SK-N-MC (cell line): ENCODE results near the gene H2AZ2.
A peak's percentile ranks its signal among the peaks of the same experiment; 100 is the strongest.
"Not testable (repeated sequence)": the region's sequence is repeated elsewhere in the genome, so short reads cannot be mapped to it uniquely, and the experiment has no call there.

Source experiments
- DNase-seq: peaks from one replicate; pipeline ENCODE4 v3.0.0-alpha.2; 2011; ENCODE audit warnings: low read depth, low spot score
- H3K27ac ChIP-seq: fragments of 200-600 bp; sonication (generic); 2 replicates; pipeline ENCODE4 v1.5.1; 2016; ENCODE audit warnings: mixed run types
- H3K36me3 ChIP-seq: fragments of 200-600 bp; sonication (generic); 2 replicates; pipeline ENCODE4 v1.6.1; 2017; ENCODE audit warnings: antibody characterized with exemption, low read length, mixed read lengths; ENCODE audit not compliant: insufficient read depth
- H3K4me3 ChIP-seq: fragments of 200-600 bp; sonication (generic); 2 replicates; pipeline ENCODE4 v1.5.1; 2016
- H3K9ac ChIP-seq: fragments of 200-600 bp; sonication (generic); 2 replicates; pipeline ENCODE4 v1.8.0; 2017; ENCODE audit warnings: mixed run types, mixed read lengths; ENCODE audit not compliant: insufficient read length
- H3K9me3 ChIP-seq: fragments of 200-600 bp; sonication (generic); 2 replicates; pipeline ENCODE4 v1.6.1; 2017; ENCODE audit warnings: low read depth, mild to moderate bottlenecking, antibody characterized with exemption, low read length, moderate library complexity, mixed read lengths
- EZH2 ChIP-seq: fragments of 200-600 bp; sonication (generic); IDR thresholded peaks from one replicate; pipeline ENCODE4 v1.6.1; 2017; ENCODE audit warnings: antibody characterized with exemption
- FOXP2 ChIP-seq: optimal IDR thresholded peaks from 2 replicates; pipeline ENCODE3; 2011; ENCODE audit warnings: mild to moderate bottlenecking, moderate library complexity; ENCODE audit not compliant: insufficient read depth; ENCODE audit errors: extremely low read length, control extremely low read depth
- POLR2AphosphoS5 ChIP-seq: IDR thresholded peaks from 2 replicates; pipeline ENCODE4 v1.6.1; 2012; ENCODE audit warnings: mild to moderate bottlenecking, low read depth, low read length, borderline replicate concordance

Gene H2AZ2

GRCh38 chr7:44796504-44797328, 51.2 kb downstream of the H2AZ2 start, which contains the start of gene PPIA:
Gene PPIA, plus strand, starts transcription at chr7:44796681. Its CDS starts 44 bp downstream, at chr7:44796725.
- Histone ChIP-seq H3K27ac (peak within 1 kb of the TSS; percentile 85), H3K4me3 (peak within 1 kb of the TSS; percentile 81), H3K9ac (peak within 1 kb of the TSS; percentile 94), H3K36me3 (peaks cover 45% of the 10 kb centered on the region), H3K9me3 (no peaks in the 10 kb centered on the region)
- peak; percentile 76 for DNase-seq
- peak; percentile 94 for TF ChIP-seq POLR2AphosphoS5
- TF ChIP-seq FOXP2: no peak

GRCh38 chr7:44796034-44796503, 51.8 kb downstream of the H2AZ2 start:
- Histone ChIP-seq H3K27ac (peak overlapping the region; percentile 76), H3K36me3 (peaks cover 39% of the 10 kb centered on the region), H3K4me3 (peak overlapping the region; percentile 81), H3K9me3 (no peaks in the 10 kb centered on the region), H3K9ac (peak overlapping the region; percentile 84)
- DNase-seq: no peak
- TF ChIP-seq POLR2AphosphoS5 (no peak), EZH2 (no peak), FOXP2 (no peak)

- Histone ChIP-seq H3K9ac (no peak overlapping the region), H3K36me3 (peaks cover 22% of the 10 kb centered on the region), H3K4me3 (no peak overlapping the region), H3K9me3 (no peaks in the 10 kb centered on the region), H3K27ac (peak overlapping the region; percentile 63)
- no peak for TF ChIP-seq POLR2AphosphoS5
- TF ChIP-seq FOXP2: no peak
- TF ChIP-seq EZH2: no peak
- DNase-seq: no peak
Observed at GRCh38 chr7:44794331-44794730, 53.6 kb downstream of the H2AZ2 start.

- no peaks in the 10 kb centered on the region for H3K9me3 ChIP-seq
- no peak overlapping the region for H3K4me3 ChIP-seq
- no peak for DNase-seq
- H3K27ac ChIP-seq: peak overlapping the region; percentile 63
- H3K36me3 ChIP-seq: peaks cover 17% of the 10 kb centered on the region
- TF ChIP-seq EZH2 (no peak), POLR2AphosphoS5 (no peak), FOXP2 (no peak)
- no peak overlapping the region for H3K9ac ChIP-seq
Observed at GRCh38 chr7:44793919-44794318, 54.0 kb downstream of the H2AZ2 start.

- DNase-seq: no peak
- Histone ChIP-seq H3K36me3 (no peaks in the 10 kb centered on the region), H3K9ac (no peak overlapping the region), H3K4me3 (no peak overlapping the region), H3K27ac (peak overlapping the region; percentile 50; the same call in 1 of the 2 replicates), H3K9me3 (no peaks in the 10 kb centered on the region)
- TF ChIP-seq FOXP2: no peak
- TF ChIP-seq POLR2AphosphoS5: no peak
- TF ChIP-seq EZH2: no peak
Observed at GRCh38 chr7:44791278-44792219, 56.3 kb downstream of the H2AZ2 start.

- H3K9ac ChIP-seq: no peak overlapping the region
- no peak for DNase-seq
- no peak overlapping the region for H3K4me3 ChIP-seq
- TF ChIP-seq POLR2AphosphoS5 (no peak), FOXP2 (no peak), EZH2 (no peak)
- no peaks in the 10 kb centered on the region for H3K9me3 ChIP-seq
- no peak overlapping the region for H3K27ac ChIP-seq
- no peaks in the 10 kb centered on the region for H3K36me3 ChIP-seq
Observed at GRCh38 chr7:44789990-44790389, 57.9 kb downstream of the H2AZ2 start.

- H3K9me3 ChIP-seq: no peaks in the 10 kb centered on the region
- no peak for DNase-seq
- TF ChIP-seq EZH2: no peak
- TF ChIP-seq FOXP2: no peak
- no peak for TF ChIP-seq POLR2AphosphoS5
Observed at GRCh38 chr7:44787762-44788161, 60.1 kb downstream of the H2AZ2 start.

GRCh38 chr7:44787041-44787440, 60.8 kb downstream of the H2AZ2 start:
- Histone ChIP-seq H3K9ac (no peak overlapping the region), H3K9me3 (no peaks in the 10 kb centered on the region), H3K27ac (no peak overlapping the region), H3K36me3 (no peaks in the 10 kb centered on the region), H3K4me3 (no peak overlapping the region)
- TF ChIP-seq FOXP2 (no peak), EZH2 (no peak), POLR2AphosphoS5 (no peak)
- no peak for DNase-seq

More at GRCh38 chr7:44787762-44788161, 60.1 kb downstream of the H2AZ2 start:
- H3K4me3 ChIP-seq: no peak overlapping the region
- no peak overlapping the region for H3K27ac ChIP-seq
- H3K36me3 ChIP-seq: no peaks in the 10 kb centered on the region
- H3K9ac ChIP-seq: no peak overlapping the region

GRCh38 chr7:44785218-44785617, 62.7 kb downstream of the H2AZ2 start:
- H3K9ac ChIP-seq, DNase-seq, H3K4me3 ChIP-seq, H3K9me3 ChIP-seq, H3K36me3 ChIP-seq, H3K27ac ChIP-seq: not testable (repeated sequence)
